ENCODE measurements around the gene FBXW8.
"Not testable (repeated sequence)": the region's sequence is repeated elsewhere in the genome, so short reads cannot be mapped to it uniquely, and the experiment has no call there.

FBXW8 gene

GRCh38 chr12:117042171-117042842 is 131.6 kb downstream of the FBXW8 start:
- DNase-seq = no peak

- DNase-seq = no peak
Observed at GRCh38 chr12:117042862-117043261, 132.1 kb downstream of the FBXW8 start.

GRCh38 chr12:117044311-117044710 is 133.6 kb downstream of the FBXW8 start:
- no peak for DNase-seq

GRCh38 chr12:117044790-117045159 is 134.0 kb downstream of the FBXW8 start:
- DNase-seq = no peak

- no peak for DNase-seq
Observed at GRCh38 chr12:117045160-117046010, 134.6 kb downstream of the FBXW8 start.

GRCh38 chr12:117046011-117046369 is 135.2 kb downstream of the FBXW8 start:
- DNase-seq = no peak

- no peak for DNase-seq
Observed at GRCh38 chr12:117046425-117046824, 135.7 kb downstream of the FBXW8 start.

GRCh38 chr12:117046861-117047530 is 136.2 kb downstream of the FBXW8 start:
- no peak for DNase-seq

GRCh38 chr12:117047810-117048584 is 137.2 kb downstream of the FBXW8 start:
- DNase-seq = peak; percentile 60

GRCh38 chr12:117048585-117048904 is 137.8 kb downstream of the FBXW8 start:
- DNase-seq = no peak

- DNase-seq = no peak
Observed at GRCh38 chr12:117049295-117049694, 138.5 kb downstream of the FBXW8 start.

GRCh38 chr12:117050060-117050459 is 139.3 kb downstream of the FBXW8 start:
- no peak for DNase-seq

- no peak for DNase-seq
Observed at GRCh38 chr12:117051380-117051779, 140.6 kb downstream of the FBXW8 start.

- DNase-seq = no peak
Observed at GRCh38 chr12:117052386-117053049, 141.8 kb downstream of the FBXW8 start.

GRCh38 chr12:117053050-117053400 is 142.3 kb downstream of the FBXW8 start:
- no peak for DNase-seq

GRCh38 chr12:117053597-117054201 is 142.9 kb downstream of the FBXW8 start:
- DNase-seq = no peak

- DNase-seq = no peak
Observed at GRCh38 chr12:117054279-117054678, 143.5 kb downstream of the FBXW8 start.

- not testable (repeated sequence) for DNase-seq
Observed at GRCh38 chr12:117057626-117058025, 146.9 kb downstream of the FBXW8 start.

- no peak for DNase-seq
Observed at GRCh38 chr12:117058442-117059072, 147.8 kb downstream of the FBXW8 start.

- no peak for DNase-seq
Observed at GRCh38 chr12:117059156-117059555, 148.4 kb downstream of the FBXW8 start.

- no peak for DNase-seq
Observed at GRCh38 chr12:117060246-117060928, 149.6 kb downstream of the FBXW8 start.

Data from femur (tissue), 1 donor.